ENCODE measurements around the gene IFT122. TPM values are rescaled to one million over a fixed set of nuclear protein-coding genes. Genes with fewer than 3 reads are reported as not detected.

The IFT122 gene
- total and polyA plus RNA-seq, 12 donors = 9.7 to 29.1 (median 16.8) TPM

GRCh38 chr3:129428376-129429079, 11.5 kb upstream of the IFT122 start, which contains the start of gene EFCAB12:
TSS of gene EFCAB12 (minus strand) at chr3:129428636. CDS start at chr3:129428488, 148 bp downstream.
- Histone ChIP-seq H3K27ac (peak within 1 kb of the TSS in 6 of 10 donors; percentile 4 to 80 (median 69)), H3K4me1 (peaks cover 0 to 18% (median 13%) of the 10 kb centered on the region in 9 donors), H3K4me3 (peak within 1 kb of the TSS; percentile 14 to 74 (median 56)), H3K36me3 (peaks cover 0 to 40% (median 27%) of the 10 kb centered on the region in 9 donors), H3K27me3 (no peaks in the 10 kb centered on the region), H3K9me3 (no peaks in the 10 kb centered on the region)
- intact Hi-C loops (cut with DNase I) = no loop called here
- 2 to 3% methylated on average over 42 of the region's 42 CpGs for WGBS, 2 donors
- peak in 1 of 9 donors; percentile 17 for TF ChIP-seq CTCF (IDR thresholded peaks at IDR 0.05)
- ATAC-seq = peak; percentile 95 to 100 (median 98)
- peak; percentile 96 for DNase-seq

- intact Hi-C loops (cut with DNase I) = no loop called here
- H3K9me3 ChIP-seq = no peaks in the 10 kb centered on the region
- H3K27me3 ChIP-seq = no peaks in the 10 kb centered on the region
- H3K36me3 ChIP-seq = peaks cover 0 to 46% (median 31%) of the 10 kb centered on the region in 9 donors
- peaks cover 0 to 19% (median 14%) of the 10 kb centered on the region in 9 donors for H3K4me1 ChIP-seq
- 63 to 80% methylated on average over 3 of the region's 3 CpGs for WGBS, 2 donors
- H3K27ac ChIP-seq = peak overlapping the region in 6 of 10 donors; percentile 4 to 80 (median 69)
- DNase-seq (no peak), ATAC-seq (no peak)
- TF ChIP-seq CTCF (IDR thresholded peaks at IDR 0.05) = no peak
- H3K4me3 ChIP-seq = peak overlapping the region in 6 of 10 donors; percentile 35 to 74 (median 57)
Observed at GRCh38 chr3:129429080-129429451, 11.0 kb upstream of the IFT122 start.

GRCh38 chr3:129429602-129430001, 10.4 kb upstream of the IFT122 start:
- H3K4me1 ChIP-seq = peaks cover 0 to 25% (median 18%) of the 10 kb centered on the region in 9 donors
- no peak for ATAC-seq
- DNase-seq = no peak
- H3K4me3 ChIP-seq = no peak overlapping the region
- peak overlapping the region in 1 of 10 donors; percentile 80 for H3K27ac ChIP-seq
- H3K27me3 ChIP-seq = no peaks in the 10 kb centered on the region
- intact Hi-C loops (cut with DNase I) = no loop called here
- WGBS, 2 donors = 90 to 93% methylated on average over 4 of the region's 4 CpGs
- peaks cover 0 to 51% (median 31%) of the 10 kb centered on the region in 9 donors for H3K36me3 ChIP-seq
- no peaks in the 10 kb centered on the region for H3K9me3 ChIP-seq
- no peak for TF ChIP-seq CTCF (IDR thresholded peaks at IDR 0.05)

GRCh38 chr3:129432036-129432435, 8.0 kb upstream of the IFT122 start:
- Histone ChIP-seq H3K27me3 (no peaks in the 10 kb centered on the region), H3K36me3 (peaks cover 0 to 75% (median 31%) of the 10 kb centered on the region in 9 donors), H3K9me3 (no peaks in the 10 kb centered on the region), H3K4me3 (no peak overlapping the region), H3K4me1 (peaks cover 2 to 45% (median 28%) of the 10 kb centered on the region in 9 donors), H3K27ac (no peak overlapping the region)
- 89 to 92% methylated on average over 7 of the region's 7 CpGs for WGBS, 2 donors
- DNase-seq (no peak), ATAC-seq (no peak)
- intact Hi-C loops (cut with DNase I) = no loop called here
- no peak for TF ChIP-seq CTCF (IDR thresholded peaks at IDR 0.05)

Measured in heart right ventricle (tissue), 16 donors.